HT1080 (cell line): ENCODE measurements around the gene SSR4. TPM values are rescaled to one million over a fixed set of nuclear protein-coding genes. Genes with fewer than 3 reads are reported as not detected.
"Not testable (repeated sequence)": the region's sequence is repeated elsewhere in the genome, so short reads cannot be mapped to it uniquely, and the experiment has no call there.

Experiments used
- DNase-seq: peaks from one replicate; pipeline ENCODE4 v3.0.0-alpha.2; 2015; ENCODE audit warnings: low read depth
- total RNA-seq: library from RNA; depleted of rRNA; stranded (reverse); fragments of >200 nt; shearing (Covaris generic); gene quantifications from 2 replicates; pipeline ENCODE4 v1.2.3, GENCODE V29; 2014

Gene SSR4
- total RNA-seq, 1 experiment from 2014 or later = 76.9 TPM

DNA sequence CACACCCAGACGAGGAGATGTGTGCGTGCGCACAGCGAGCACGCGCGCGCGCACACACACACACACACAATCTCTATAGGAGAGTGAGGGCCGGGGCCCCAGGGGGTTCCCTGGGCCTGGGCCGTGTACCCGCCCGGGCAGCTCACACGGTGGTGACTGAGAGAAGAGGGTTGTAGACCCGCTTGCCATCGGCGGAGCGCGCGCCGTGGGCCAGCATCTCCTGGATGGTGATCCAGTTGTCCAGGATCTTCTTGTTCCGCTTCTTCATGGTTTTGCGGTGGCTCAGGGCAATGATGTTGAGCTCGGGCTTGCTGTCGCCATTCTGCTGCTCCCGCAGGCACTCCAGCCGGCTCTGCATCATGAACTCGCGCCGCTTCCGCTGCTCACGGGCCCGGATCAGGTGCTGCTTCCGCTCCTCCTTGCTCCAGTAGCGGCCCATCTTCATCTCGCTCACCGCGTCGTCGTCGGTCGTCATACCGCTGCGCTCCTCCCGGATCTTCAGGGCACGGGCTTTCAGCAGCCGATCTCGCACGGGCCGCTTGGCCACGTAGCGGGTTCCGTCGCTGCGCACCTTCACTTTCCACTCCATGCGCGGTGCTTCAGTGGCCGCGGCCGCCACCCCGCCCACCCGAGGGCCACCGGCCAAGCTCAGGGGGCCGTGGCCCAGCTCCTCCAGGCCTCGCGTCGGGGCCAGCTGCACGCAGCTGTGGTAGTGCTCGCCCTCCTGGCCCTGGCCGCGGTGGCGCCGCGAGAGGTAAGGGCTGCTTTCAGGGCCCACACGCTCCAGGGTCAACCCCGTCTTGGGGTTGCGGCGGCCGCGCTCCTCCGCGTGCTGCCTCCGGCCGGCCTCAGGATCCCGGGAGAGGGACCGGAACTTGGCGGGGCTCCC is 9.0 kb downstream of the SSR4 start:
- no peak for DNase-seq

DNA sequence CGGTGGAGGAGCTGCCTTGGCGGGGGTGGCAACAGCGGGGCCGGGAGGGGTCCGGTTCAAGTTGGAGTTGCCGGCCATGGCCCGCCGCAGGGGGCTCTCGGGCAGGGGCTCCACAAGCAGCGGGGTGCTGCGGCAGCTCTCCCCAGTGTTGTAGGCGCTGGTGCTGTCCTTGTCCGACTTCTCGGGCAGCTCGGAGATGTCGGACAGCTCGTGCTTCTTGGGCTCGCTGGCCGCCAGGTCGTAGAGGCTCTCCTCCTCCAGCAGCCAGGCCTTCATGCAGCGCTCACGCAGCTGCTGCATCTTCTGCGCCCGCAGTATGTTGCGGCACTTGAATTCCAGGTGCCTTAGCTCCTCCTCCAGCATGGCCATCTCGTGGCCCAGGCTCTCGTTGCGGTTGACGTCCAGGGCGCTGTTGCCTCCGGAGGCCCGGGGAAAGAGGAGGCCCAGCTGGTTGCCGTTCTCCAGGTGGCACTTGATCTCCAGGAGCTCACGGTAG is 9.7 kb downstream of the SSR4 start:
- no peak for DNase-seq

DNA sequence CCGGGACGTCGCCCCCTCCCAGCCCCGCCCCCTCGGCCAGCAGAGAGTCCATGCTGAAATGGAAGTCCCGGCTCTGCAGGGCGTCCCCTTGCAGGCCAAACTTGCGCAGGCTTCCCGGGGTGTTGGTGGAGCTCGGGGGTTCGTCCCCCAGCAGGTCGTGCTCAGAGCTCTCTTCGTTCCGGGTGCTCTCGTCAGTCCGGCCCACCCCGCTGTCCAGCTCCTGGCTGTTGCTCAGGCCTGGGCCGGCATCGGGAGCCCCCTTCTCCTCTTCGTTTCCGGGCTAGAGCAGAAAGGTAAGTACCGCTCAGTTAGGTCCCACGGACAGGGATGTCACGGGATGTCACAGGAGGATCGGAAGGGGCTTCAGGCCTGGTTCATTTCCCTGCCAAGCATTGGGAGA is 10.2 kb downstream of the SSR4 start:
- DNase-seq = no peak

GRCh38 chrX:153805436-153805835 is 11.0 kb downstream of the SSR4 start:
- DNase-seq = no peak

GRCh38 chrX:153806999-153807575 is 12.6 kb downstream of the SSR4 start:
- no peak for DNase-seq

GRCh38 chrX:153807976-153808375 is 13.5 kb downstream of the SSR4 start:
- no peak for DNase-seq

DNA sequence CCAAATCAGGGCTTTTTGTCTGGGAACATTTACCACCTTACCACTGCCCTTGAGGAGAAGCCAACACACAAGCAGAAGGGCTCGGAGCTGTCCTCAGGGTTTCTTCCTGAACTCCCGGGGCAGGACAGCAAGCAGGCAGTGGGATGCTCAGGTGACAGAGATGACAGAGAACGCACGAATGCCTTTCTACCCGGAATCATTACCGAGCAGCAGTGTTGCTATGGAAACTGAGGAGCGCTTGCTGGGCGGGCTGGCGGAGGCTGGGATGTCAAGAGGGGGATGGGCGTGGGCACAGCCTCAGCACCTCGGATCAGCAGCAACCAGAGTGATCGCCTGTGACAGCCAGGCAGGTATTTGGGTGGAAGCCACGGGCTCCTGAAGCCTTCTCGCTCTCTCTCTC is 17.8 kb downstream of the SSR4 start:
- DNase-seq = no peak

GRCh38 chrX:153813161-153813560 is 18.7 kb downstream of the SSR4 start:
- no peak for DNase-seq

DNA sequence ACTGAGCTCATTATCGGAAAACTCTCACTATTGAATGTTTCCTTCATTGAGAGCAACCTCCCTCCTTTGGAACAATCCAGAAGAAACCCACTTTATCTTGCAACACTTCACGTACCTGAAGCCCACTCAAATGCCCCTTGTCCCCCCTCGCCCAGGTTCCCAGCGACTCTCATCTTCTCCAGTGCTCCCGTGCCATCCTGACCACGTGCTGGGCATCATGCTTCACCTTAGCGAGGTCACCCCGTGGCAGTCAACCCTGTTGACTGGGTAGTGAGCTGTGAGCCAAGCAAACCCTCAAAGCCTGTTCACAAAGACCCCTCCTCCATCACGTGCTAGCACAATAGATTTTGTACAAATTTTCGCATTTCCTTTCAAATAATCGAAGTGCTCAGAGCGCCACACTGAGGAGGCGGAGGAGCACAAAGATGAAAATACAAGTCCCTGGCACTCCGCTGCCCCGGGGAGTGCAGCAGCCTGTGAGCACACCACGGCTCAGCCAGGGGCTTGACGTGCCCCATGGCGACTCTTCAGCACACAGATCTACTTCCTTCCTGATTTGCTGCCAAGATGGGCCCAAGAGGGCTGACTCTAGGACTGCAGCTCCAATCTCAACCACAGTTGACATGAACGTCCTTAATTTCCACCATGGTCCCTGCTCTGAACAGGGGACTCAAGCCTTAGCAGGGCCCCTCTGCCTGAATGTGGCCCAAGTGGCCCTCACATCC is 20.3 kb downstream of the SSR4 start:
- no peak for DNase-seq

GRCh38 chrX:153816831-153817690 is 22.6 kb downstream of the SSR4 start:
- DNase-seq = no peak

DNA sequence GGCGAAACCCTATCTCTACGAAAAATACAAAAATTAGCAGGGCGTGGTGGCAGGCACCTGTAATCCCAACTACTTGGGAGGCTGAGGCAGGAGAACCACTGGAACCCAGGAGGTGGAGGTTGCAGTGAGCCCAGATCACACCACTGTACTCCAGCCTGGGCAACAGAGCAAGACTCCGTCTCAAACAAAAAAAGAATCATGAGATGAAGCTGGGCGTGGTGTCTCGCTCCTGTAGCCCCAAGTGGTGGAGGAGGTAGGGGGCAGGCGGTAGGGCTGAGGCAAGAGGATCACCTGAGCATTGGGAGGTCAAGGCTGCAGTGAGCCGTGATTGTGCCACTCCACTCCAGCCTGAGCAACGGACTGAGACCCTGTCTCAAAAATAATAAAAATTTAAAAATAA is 23.6 kb downstream of the SSR4 start:
- not testable (repeated sequence) for DNase-seq

GRCh38 chrX:153818571-153819383 is 24.3 kb downstream of the SSR4 start:
- DNase-seq = no peak

GRCh38 chrX:153819384-153820040 is 25.0 kb downstream of the SSR4 start:
- no peak for DNase-seq

DNA sequence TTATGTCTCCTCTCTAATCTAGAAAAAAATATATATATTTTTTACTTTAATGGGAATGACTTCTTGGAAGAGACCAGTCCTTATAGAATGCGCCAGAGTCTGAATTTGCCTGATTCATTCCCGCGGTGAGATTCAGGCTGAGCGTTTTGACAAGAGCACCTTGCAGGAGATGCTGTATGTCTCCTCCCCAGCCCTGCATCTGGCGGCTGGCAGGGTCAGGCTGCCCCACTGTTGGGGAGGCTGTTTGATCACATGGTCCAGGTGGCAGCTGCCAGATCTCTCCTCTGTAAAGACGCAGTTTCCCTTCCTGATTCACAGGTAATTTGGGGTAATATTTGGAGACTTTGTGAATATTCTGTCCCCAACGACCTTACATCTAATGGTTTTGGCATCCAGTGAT is 26.1 kb downstream of the SSR4 start:
- DNase-seq = no peak

- no peak for DNase-seq
Measured at GRCh38 chrX:153821066-153821465, 26.6 kb downstream of the SSR4 start.

DNA sequence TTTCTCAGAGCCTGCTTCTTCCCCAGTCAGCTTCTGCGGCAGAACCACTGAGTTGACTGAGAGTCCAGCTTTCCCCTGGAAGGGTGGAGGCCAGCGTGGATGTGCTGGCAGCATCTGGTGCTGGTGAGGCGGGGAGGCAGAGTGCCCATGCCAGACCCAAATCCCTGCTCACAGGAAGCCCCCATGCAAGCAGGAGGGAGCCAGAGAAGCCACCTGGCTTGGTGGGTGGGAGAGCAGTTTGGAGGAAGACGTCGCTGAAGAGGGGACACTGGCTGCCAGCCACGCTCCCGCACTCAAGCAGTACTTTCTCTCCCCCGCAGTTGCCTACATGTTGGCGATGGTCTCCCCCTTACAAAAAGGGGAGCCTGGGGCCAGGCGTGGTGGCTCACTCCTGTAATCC is 29.9 kb downstream of the SSR4 start:
- no peak for DNase-seq

DNA sequence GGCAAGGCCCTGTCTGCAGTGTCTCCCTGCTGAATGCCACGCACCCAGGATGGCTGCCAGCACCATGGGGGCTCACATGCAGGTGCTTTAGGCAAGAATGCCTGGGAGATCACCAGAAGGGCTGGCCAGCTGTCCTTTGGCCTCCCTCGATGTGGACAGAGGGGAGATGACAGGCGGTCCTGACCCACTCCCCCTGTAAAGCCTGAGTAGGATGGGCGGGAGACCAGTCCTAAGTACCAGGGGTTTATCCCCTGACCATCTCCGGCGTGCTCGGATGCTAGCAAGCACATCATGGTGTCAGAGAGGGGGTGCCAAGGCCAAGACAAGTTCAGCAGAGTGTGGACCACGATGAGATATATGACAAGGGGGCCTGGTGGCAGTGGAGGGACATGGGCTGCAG is 30.6 kb downstream of the SSR4 start:
- DNase-seq = no peak

GRCh38 chrX:153827016-153827415 is 32.5 kb downstream of the SSR4 start:
- no peak for DNase-seq

DNA sequence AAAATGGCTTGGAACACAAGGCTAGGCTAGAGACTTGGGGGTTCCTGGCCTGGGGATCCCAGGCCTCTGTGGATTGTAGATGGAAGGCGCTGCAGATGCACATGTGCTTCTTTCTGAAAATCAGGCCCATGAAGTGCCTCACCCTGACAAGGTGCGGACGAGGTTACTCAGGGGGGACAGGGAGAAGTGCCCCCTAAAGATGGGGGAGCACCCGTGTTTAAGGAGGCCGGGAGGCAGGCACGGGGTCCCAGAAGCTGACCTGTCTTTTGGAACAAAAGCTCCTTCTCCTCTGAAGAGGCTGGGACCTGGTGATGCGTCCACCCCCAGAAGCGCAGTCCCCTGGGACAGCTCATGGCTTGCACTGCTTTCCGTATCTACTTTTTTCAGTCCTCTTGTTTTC is 33.4 kb downstream of the SSR4 start:
- no peak for DNase-seq

- DNase-seq = no peak
Measured at GRCh38 chrX:153828308-153828707, 33.8 kb downstream of the SSR4 start.
